ENCODE measurements around the gene RABEP2.
"Not testable (repeated sequence)": the region's sequence is repeated elsewhere in the genome, so short reads cannot be mapped to it uniquely, and the experiment has no call there.

The RABEP2 gene

GRCh38 chr16:28883221-28883996 is 41.6 kb downstream of the RABEP2 start:
- H3K4me3 ChIP-seq, result no peak overlapping the region
- H3K27ac ChIP-seq, result no peak overlapping the region
- DNase-seq (ENCODE audit: low spot score), result no peak
- no peak for TF ChIP-seq CTCF (IDR thresholded peaks at IDR 0.05)

- no peak for DNase-seq (ENCODE audit: low spot score)
- TF ChIP-seq CTCF (IDR thresholded peaks at IDR 0.05), result no peak
- H3K27ac ChIP-seq, result no peak overlapping the region
- H3K4me3 ChIP-seq, result no peak overlapping the region
These were observed 42.4 kb downstream of the RABEP2 start for GRCh38 chr16:28882551-28883160.

GRCh38 chr16:28881565-28881964 is 43.5 kb downstream of the RABEP2 start:
- H3K4me3 ChIP-seq; DNase-seq (ENCODE audit: low spot score); H3K27ac ChIP-seq: not testable (repeated sequence)

GRCh38 chr16:28880955-28881354 is 44.1 kb downstream of the RABEP2 start:
- Histone ChIP-seq H3K4me3 (no peak overlapping the region), H3K27ac (no peak overlapping the region)
- no peak for DNase-seq (ENCODE audit: low spot score)
- TF ChIP-seq CTCF (IDR thresholded peaks at IDR 0.05), result no peak

- DNase-seq (ENCODE audit: low spot score), result no peak
- H3K4me3 ChIP-seq, result peak overlapping the region; percentile 85
- H3K27ac ChIP-seq, result no peak overlapping the region
- no peak for TF ChIP-seq CTCF (IDR thresholded peaks at IDR 0.05)
These were observed 44.5 kb downstream of the RABEP2 start for GRCh38 chr16:28880589-28880915.

- no peak for TF ChIP-seq CTCF (IDR thresholded peaks at IDR 0.05)
- peak overlapping the region; percentile 85 for H3K4me3 ChIP-seq
- peak overlapping the region in 1 of 2 donors; percentile 27 for H3K27ac ChIP-seq
- DNase-seq (ENCODE audit: low spot score), result peak; percentile 91
These were observed 45.0 kb downstream of the RABEP2 start for GRCh38 chr16:28879841-28880588.

GRCh38 chr16:28879261-28879840 is 45.7 kb downstream of the RABEP2 start:
- TF ChIP-seq CTCF (IDR thresholded peaks at IDR 0.05), result no peak
- no peak for DNase-seq (ENCODE audit: low spot score)
- H3K4me3 ChIP-seq, result peak overlapping the region; percentile 85
- H3K27ac ChIP-seq, result peak overlapping the region in 1 of 2 donors; percentile 27

Measured in coronary artery (tissue), 2 donors.